HG02973 (cell line): ENCODE data around the gene ZC3HAV1.
"Not testable (repeated sequence)": the region's sequence is repeated elsewhere in the genome, so short reads cannot be mapped to it uniquely, and the experiment has no call there.

Source experiments
- ATAC-seq: cut with Tn5 transposase; IDR thresholded peaks from one replicate; pipeline ENCODE4 v1.9.1; 2021; ENCODE audit warnings: moderate library complexity; ENCODE audit not compliant: unreplicated experiment

ZC3HAV1 gene

GRCh38 chr7:139088268-139088667, 21.3 kb downstream of the ZC3HAV1 start:
- ATAC-seq = no peak

DNA sequence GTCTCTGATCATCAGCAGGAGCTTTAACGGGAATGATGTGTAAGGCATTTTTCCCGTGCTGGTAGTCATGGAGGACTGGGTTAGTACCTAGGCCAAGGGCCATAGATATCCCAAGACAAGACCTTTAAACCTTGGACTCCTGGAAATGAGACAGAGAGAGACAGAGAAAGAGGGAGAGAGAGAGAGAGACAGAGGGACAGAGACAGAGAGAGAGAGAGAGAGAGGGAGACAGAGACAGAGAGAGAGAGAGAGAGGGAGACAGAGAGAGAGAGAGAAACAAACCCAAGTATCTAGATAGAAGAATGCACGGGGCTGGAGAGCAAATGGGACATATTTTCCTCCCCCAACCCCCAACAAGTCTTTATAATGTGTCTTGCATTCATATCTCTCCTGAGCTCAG, 22.3 kb downstream of the ZC3HAV1 start:
- no peak for ATAC-seq

GRCh38 chr7:139086454-139086853, 23.1 kb downstream of the ZC3HAV1 start:
- ATAC-seq = no peak

DNA sequence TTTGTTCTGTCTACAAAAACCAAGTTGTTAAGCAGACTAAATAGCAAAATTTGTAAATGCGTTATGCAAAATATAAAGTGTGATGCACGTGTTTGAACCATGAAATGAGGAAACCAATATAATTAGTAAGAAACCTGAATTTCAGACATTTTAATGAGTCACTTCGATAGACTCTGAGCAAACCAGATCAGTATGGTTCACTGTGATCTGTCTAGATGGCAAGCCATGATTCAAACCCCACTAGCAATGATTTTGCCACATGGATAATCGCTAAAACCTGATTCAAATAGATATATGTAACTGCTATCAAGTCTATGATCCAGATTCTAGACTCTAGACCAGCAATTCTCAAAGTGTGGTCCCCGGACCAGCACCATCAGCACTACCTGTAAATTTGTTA, 24.8 kb downstream of the ZC3HAV1 start:
- ATAC-seq = no peak

DNA sequence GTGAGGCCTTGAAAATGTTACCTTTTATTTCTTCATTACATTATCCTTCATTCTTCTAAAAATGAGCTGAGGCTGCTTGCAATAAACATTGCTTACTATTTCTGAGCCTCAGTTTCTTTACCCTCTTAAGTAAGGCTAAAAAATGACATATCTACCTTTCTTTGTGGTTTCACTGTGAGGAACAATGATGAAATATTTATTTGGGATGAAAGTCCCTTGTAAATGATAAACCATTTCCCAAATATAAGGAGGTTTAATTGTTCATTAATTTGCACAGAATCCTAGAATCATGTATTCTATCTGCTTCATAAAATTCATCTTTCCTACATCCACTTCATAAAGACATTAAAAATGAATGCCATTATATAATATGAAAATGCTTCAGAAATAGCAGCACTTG, 27.9 kb downstream of the ZC3HAV1 start:
- ATAC-seq = no peak

DNA sequence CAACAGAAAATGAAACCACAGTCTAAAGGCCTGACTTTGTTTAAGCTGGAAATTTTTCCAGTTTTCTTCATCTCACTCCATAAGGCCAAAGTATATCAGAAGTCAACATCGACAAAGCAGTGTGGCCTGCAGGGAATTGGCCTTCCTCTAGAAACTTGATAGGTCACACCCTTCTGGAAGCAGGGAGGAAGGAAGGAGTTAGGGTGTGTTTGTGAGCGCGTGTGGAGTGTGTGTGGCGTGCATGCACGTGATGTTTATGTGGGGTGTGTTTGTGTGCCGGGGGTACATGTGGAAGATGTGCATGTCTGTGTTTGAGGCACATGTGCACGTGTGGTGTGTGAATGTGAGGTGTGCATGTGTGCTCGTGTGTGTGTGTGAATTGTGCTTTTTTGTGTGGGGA, 28.6 kb downstream of the ZC3HAV1 start:
- ATAC-seq = no peak

DNA sequence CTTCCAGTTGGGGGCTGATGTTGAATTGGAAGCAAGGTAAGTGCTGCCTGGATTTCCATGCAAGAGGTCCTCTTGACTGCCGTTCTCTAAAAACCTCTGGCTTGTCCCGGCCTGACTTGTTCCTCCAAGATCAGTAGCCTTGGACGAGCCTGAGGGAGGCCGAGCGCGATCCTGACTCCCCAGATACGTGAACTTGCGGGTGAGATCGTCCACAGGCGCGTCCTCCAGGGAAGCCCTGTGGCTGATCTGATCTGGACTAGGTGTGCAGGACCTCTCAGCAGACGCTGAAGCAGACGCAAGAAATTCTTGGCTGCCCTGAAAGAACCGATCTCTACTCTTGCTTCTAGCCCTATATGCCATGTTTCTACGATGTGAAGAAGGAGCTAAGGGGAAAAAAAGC, 29.7 kb downstream of the ZC3HAV1 start:
- no peak for ATAC-seq

- ATAC-seq = no peak
Observed at GRCh38 chr7:139078911-139079310, 30.6 kb downstream of the ZC3HAV1 start.

GRCh38 chr7:139078399-139078798, 31.1 kb downstream of the ZC3HAV1 start:
- ATAC-seq = no peak

DNA sequence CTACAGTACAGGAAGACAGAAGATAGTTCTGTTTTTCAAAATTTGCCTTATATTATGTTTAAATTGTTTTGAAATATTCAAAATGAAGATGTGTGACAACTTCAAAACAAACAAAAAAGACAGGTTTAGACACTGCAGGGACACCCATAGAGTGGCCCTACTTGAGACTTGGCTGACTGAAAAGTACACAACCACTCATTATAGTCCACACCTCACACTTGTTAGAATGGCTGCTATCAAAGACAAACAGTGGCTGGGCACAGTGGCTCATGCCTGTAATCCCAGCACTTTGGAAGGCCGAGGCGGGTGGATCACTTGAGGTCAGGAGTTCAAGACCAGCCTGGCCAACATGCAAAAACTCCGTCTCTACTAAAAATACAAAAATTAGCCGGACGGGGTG, 31.8 kb downstream of the ZC3HAV1 start:
- ATAC-seq = not testable (repeated sequence)

DNA sequence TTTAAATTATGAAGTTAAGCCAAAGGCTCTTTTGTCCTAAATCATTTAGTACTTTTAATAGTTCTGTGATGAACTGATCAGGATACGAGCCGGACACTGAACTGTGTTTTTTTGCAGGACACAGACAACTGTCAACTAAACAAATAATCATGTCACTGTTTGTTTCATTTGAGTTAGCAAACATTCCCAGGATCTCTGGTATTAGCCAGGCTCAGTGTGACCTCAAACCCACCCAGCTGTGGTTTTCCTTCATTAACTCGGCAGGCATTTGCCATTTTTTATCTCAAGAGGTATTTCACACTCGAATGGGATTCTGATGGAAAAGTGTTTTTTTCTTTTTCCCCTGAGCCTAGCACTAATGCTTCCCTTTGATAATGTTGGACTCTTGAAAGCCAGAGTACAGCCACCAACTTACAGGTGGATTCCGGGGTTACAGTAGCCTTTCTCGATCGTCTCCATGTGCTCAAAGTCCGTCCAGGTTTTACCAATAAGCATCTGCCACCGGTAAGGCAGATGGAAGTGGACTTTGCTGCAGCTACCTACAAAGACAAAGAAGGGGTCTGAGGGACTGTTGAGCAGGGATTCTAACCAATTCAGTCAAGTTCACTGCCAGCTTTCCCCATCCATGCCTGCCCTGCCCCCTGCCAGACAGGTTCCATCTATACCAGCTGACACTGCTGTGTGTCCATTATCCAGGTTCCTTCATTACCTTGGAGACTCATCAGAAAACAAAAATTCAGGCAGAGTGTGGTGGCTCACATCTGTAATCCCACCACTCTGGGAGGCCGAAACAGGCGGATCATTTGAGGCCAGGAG, 33.4 kb downstream of the ZC3HAV1 start:
- ATAC-seq = no peak

- ATAC-seq = peak; percentile 90
Observed at GRCh38 chr7:139075031-139075652, 34.4 kb downstream of the ZC3HAV1 start.

- no peak for ATAC-seq
Observed at GRCh38 chr7:139072796-139073195, 36.7 kb downstream of the ZC3HAV1 start.

- ATAC-seq = no peak
Observed at GRCh38 chr7:139071680-139072079, 37.8 kb downstream of the ZC3HAV1 start.

GRCh38 chr7:139068544-139069399, 40.7 kb downstream of the ZC3HAV1 start:
- no peak for ATAC-seq

- no peak for ATAC-seq
Observed at GRCh38 chr7:139066315-139066714, 43.2 kb downstream of the ZC3HAV1 start.

DNA sequence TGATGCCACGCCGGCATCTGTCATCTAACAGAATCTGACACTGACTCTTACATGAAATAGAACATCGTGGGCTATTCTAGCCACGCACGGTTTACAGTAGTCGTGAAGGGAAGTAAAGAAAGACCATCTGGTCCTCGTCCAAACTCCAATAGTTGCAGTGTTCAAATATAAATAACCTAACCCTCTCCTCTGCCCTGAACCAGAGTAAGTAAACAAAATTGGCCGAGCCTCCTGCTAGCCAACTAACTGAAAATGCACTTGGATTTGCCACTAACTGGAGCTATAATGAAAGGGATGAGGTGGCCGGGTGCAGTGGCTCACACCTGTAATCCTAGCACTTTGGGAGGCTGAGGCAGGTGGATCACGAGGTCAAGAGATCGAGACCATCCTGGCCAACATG, 44.2 kb downstream of the ZC3HAV1 start:
- no peak for ATAC-seq

GRCh38 chr7:139061416-139061815, 48.1 kb downstream of the ZC3HAV1 start:
- no peak for ATAC-seq

GRCh38 chr7:139060695-139061237, 48.8 kb downstream of the ZC3HAV1 start:
- no peak for ATAC-seq

- ATAC-seq = no peak
Observed at GRCh38 chr7:139059905-139060304, 49.6 kb downstream of the ZC3HAV1 start.

DNA sequence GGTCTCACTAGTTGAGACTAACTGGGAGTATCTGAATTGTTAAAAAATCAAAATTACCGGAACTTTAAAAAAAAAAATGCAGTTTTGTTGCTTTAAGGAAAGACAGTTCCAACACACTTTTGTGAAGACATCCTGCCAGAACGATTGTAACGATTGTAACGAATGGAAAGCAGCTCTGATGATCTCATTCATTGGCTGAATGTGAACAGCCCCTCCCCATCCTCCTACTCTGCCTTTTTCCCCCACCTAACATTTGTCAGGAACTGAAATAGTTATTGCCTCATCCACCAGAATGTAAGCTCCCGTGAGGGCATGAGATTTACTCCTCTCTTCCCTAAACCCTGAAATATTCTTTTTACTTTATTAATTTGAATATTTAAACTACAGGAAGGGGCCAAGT, 50.6 kb downstream of the ZC3HAV1 start:
- no peak for ATAC-seq
